HG03457 (cell line): ENCODE results near the gene NEXN.

ENCODE experiments used
- ATAC-seq: cut with Tn5 transposase; IDR thresholded peaks from one replicate; pipeline ENCODE4 v1.9.1; 2021; ENCODE audit warnings: moderate number of reproducible peaks; ENCODE audit not compliant: unreplicated experiment

The NEXN gene

GRCh38 chr1:77888081-77888780, at the start of gene NEXN:
TSS of gene NEXN (plus strand) at chr1:77888624. CDS start at chr1:77916107, 27,483 bp downstream.
- ATAC-seq = no peak

DNA sequence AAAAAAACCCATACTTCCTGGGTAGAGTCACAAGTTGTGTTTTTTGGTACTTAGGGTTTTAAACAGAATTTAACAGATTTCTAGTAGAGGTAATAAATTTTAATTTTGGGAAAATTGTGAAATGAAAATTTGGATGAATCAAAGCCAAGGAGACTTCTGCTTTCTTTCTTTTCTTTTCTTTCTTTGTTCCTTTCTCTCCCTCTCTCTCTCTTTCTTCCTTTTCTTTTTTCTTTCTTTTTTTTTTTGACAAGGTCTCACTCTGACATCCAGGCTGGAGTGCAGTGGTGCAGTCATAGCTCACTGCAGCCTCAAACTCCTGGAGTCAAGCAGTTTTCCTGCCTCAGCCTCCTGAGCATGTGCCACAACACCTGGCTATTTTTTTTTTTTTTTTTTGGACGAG, 46.9 kb upstream of the NEXN start:
- no peak for ATAC-seq

GRCh38 chr1:77845951-77846350, 42.5 kb upstream of the NEXN start:
- no peak for ATAC-seq

DNA sequence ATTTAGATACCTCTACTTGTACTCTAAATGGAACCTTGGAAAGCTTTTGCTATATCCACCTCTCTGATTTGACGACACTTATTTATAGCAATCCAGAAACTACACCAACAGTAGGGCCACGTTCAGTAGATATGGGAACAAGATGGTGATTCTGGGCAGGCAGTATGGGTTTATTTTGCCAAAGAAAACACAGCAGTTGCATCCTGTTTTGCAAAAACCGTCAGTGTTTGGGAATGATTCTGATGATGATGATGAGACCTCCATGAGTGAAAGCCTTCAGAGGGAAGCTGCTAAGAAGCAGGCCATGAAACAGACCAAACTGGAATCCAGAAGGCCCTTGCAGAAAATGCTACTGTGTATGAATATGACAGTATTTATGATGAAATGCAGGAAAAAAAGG, 41.5 kb upstream of the NEXN start:
- ATAC-seq = no peak

DNA sequence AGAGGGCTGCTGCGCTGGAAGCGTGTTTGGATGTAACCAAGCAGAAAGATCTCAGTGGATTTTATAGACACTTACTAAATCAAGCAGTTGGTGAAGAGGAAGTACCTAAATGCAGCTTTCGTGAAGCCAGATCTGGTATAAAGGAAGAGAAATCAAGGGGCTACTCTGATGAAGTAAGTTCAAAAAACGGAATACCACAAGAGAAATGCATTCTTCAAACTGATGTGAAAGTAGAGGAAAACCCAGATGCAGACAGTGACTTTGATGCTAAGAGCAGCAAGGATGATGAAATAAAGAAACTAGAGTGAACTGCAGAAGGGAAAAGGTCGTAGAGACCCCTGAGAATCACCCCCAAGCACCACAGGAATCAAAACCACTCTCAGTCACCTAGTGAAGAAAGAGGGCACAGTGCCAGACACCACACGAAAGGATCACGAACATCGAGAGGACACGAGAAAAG, 40.8 kb upstream of the NEXN start:
- no peak for ATAC-seq

- ATAC-seq = no peak
Observed at GRCh38 chr1:77850082-77850481, 38.3 kb upstream of the NEXN start.

GRCh38 chr1:77857552-77857951, 30.9 kb upstream of the NEXN start:
- ATAC-seq = no peak

GRCh38 chr1:77858725-77859124, 29.7 kb upstream of the NEXN start:
- no peak for ATAC-seq

- ATAC-seq = no peak
Observed at GRCh38 chr1:77859248-77859647, 29.2 kb upstream of the NEXN start.

DNA sequence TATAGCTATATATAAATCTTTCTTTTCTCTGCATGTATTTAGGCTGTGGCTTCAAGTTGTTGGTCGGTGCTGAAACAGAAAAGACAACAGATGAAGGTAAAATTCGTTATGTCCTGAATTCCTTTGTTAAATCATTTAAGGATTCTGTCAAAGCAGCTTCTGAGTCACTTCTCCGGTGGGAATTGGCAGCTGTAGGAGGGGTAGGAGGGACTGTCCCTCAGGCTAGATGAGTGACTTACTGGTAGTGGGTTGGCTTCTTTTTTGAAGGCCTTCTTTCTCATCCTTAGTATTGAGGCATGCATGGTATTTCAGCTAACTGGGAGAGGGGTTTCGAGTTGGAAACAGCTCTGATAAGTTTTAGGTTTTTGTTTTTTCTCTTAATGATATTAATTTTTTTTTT, 22.1 kb upstream of the NEXN start:
- no peak for ATAC-seq

GRCh38 chr1:77872645-77873044, 15.8 kb upstream of the NEXN start:
- no peak for ATAC-seq

- ATAC-seq = no peak
Observed at GRCh38 chr1:77873461-77873860, 15.0 kb upstream of the NEXN start.

- no peak for ATAC-seq
Observed at GRCh38 chr1:77874804-77875445, 13.5 kb upstream of the NEXN start.

- ATAC-seq = no peak
Observed at GRCh38 chr1:77876884-77877283, 11.5 kb upstream of the NEXN start.

- ATAC-seq = no peak
Observed at GRCh38 chr1:77881061-77881460, 7.4 kb upstream of the NEXN start.

DNA sequence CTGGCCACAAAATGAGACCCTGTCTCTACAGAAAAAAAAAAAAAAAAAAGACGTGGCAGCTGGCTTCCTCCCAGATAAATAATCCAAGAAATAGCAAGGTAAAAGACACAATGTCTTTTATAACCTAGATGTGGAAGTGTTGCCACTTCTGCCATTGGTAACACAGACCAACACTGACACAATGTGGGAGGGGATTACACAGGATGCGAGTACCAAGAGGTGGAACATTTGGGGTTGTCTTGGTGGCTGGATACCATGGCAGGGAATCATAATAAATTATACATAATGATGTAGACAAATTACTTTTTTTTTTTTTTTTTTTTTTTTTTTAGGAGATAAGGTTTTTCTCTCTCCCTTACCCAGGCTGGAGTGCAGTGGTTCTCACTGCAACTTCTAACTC, 6.0 kb upstream of the NEXN start:
- ATAC-seq = no peak

- ATAC-seq = no peak
Observed at GRCh38 chr1:77888781-77889642, 588 bp downstream of the NEXN start.

GRCh38 chr1:77889671-77890070, 1.2 kb downstream of the NEXN start:
- no peak for ATAC-seq

GRCh38 chr1:77891200-77891599, 2.8 kb downstream of the NEXN start:
- ATAC-seq = no peak

- ATAC-seq = no peak
Observed at GRCh38 chr1:77899647-77900320, 11.4 kb downstream of the NEXN start.

GRCh38 chr1:77900687-77901293, 12.4 kb downstream of the NEXN start:
- ATAC-seq = no peak
